NCI-H2107 treated with DMSO at 0.1 percent for 48 hours (cell line): Measurements from ENCODE around the gene SEMA4C.

Experiments used
- DNase-seq: peaks from one replicate; lab custom pipeline; 2025; ENCODE audit not compliant: unreplicated experiment; lab: John Stamatoyannopoulos, UW

The SEMA4C gene

GRCh38 chr2:96869822-96870625 is at the start of gene SEMA4C:
SEMA4C (minus strand) TSS chr2:96870080; CDS start chr2:96867886, 2,194 bp downstream.
- DNase-seq = no peak

- DNase-seq = no peak
Measured at GRCh38 chr2:96918754-96919550, 49.1 kb upstream of the SEMA4C start.

- DNase-seq = no peak
Measured at GRCh38 chr2:96918092-96918753, 48.3 kb upstream of the SEMA4C start.

- no peak for DNase-seq
Measured at GRCh38 chr2:96916646-96917543, 47.0 kb upstream of the SEMA4C start.

- DNase-seq = no peak
Measured at GRCh38 chr2:96916156-96916630, 46.3 kb upstream of the SEMA4C start.

- no peak for DNase-seq
Measured at GRCh38 chr2:96914332-96914731, 44.5 kb upstream of the SEMA4C start.

- no peak for DNase-seq
Measured at GRCh38 chr2:96913398-96914202, 43.7 kb upstream of the SEMA4C start.

- DNase-seq = no peak
Measured at GRCh38 chr2:96913117-96913397, 43.2 kb upstream of the SEMA4C start.

- no peak for DNase-seq
Measured at GRCh38 chr2:96912346-96913116, 42.7 kb upstream of the SEMA4C start.

GRCh38 chr2:96909611-96910021 is 39.7 kb upstream of the SEMA4C start:
- no peak for DNase-seq

GRCh38 chr2:96907115-96908041 is 37.5 kb upstream of the SEMA4C start:
- DNase-seq = no peak

GRCh38 chr2:96906729-96907114 is 36.8 kb upstream of the SEMA4C start:
- DNase-seq = no peak

- DNase-seq = no peak
Measured at GRCh38 chr2:96903815-96904214, 33.9 kb upstream of the SEMA4C start.

- DNase-seq = no peak
Measured at GRCh38 chr2:96903318-96903717, 33.4 kb upstream of the SEMA4C start.

- no peak for DNase-seq
Measured at GRCh38 chr2:96900237-96900636, 30.4 kb upstream of the SEMA4C start.

- no peak for DNase-seq
Measured at GRCh38 chr2:96899413-96899741, 29.5 kb upstream of the SEMA4C start.

- no peak for DNase-seq
Measured at GRCh38 chr2:96898641-96899412, 28.9 kb upstream of the SEMA4C start.

GRCh38 chr2:96898135-96898505 is 28.2 kb upstream of the SEMA4C start:
- no peak for DNase-seq
